HepG2 (cell line): ENCODE measurements around the gene SEMA3F. TPM values are rescaled to one million over a fixed set of nuclear protein-coding genes. Genes with fewer than 3 reads are reported as not detected.

Experiments
- GTF3A ChIP-seq: sonication (generic); formaldehyde crosslinking; conservative IDR thresholded peaks from 2 replicates; pipeline ENCODE4 v1.4.0; 2020; ENCODE audit warnings: mild to moderate bottlenecking, missing genetic modification reagents
- HMGXB4 ChIP-seq, 2 experiments: sonication (generic) in 1 of 2; formaldehyde crosslinking in 1 of 2; IDR thresholded peaks; 2 replicates each; pipeline versions ENCODE4 v1.4.0 to v1.6.1; 2018 to 2020; ENCODE audit warnings: missing genetic modification reagents in 2 of 2, borderline replicate concordance in 1 of 2, low read depth in 1 of 2, mild to moderate bottlenecking in 1 of 2, missing biosample characterization in 1 of 2
- HNRNPLL ChIP-seq: fragments of 200-400 bp; formaldehyde crosslinking; IDR thresholded peaks from 2 replicates; pipeline ENCODE4 v1.6.1; 2017; ENCODE audit warnings: mild to moderate bottlenecking, low read depth, low read length; ENCODE audit not compliant: poor library complexity, severe bottlenecking
- KMT2A ChIP-seq: sonication (generic); formaldehyde crosslinking; IDR thresholded peaks from 2 replicates; pipeline ENCODE4 v1.4.0; 2020; ENCODE audit warnings: missing genetic modification reagents
- LBX2 ChIP-seq: sonication (generic); formaldehyde crosslinking; IDR thresholded peaks from 2 replicates; pipeline ENCODE4 v1.5.0; 2020; ENCODE audit warnings: missing genetic modification reagents, mild to moderate bottlenecking, borderline replicate concordance
- NR3C1 ChIP-seq: sonication (generic); formaldehyde crosslinking; IDR thresholded peaks from 2 replicates; pipeline ENCODE4 v1.4.0; 2020; ENCODE audit warnings: missing genetic modification reagents
- REPIN1 ChIP-seq: sonication (generic); formaldehyde crosslinking; IDR thresholded peaks from 2 replicates; pipeline ENCODE4 v1.8.0; 2022; ENCODE audit warnings: missing genetic modification reagents, low read depth, mild to moderate bottlenecking, borderline replicate concordance
- RFXAP ChIP-seq: sonication (generic); formaldehyde crosslinking; IDR thresholded peaks from 2 replicates; pipeline ENCODE4 v1.4.0; 2020; ENCODE audit warnings: missing genetic modification reagents, borderline replicate concordance
- RXRB ChIP-seq: IDR thresholded peaks from 2 replicates; pipeline ENCODE4 v1.6.1; 2016; ENCODE audit warnings: borderline replicate concordance, missing genetic modification reagents, missing compliant biosample characterization
- SNAI1 ChIP-seq: sonication (generic); formaldehyde crosslinking; IDR thresholded peaks from 2 replicates; pipeline ENCODE4 v1.5.0; 2020; ENCODE audit warnings: mild to moderate bottlenecking, missing genetic modification reagents, borderline replicate concordance
- SOX5 ChIP-seq: IDR thresholded peaks from 2 replicates; pipeline ENCODE4 v1.6.1; 2016; ENCODE audit warnings: borderline replicate concordance
- ZNF441 ChIP-seq: sonication (generic); formaldehyde crosslinking; IDR thresholded peaks from 2 replicates; pipeline ENCODE4 v1.7.0; 2021; ENCODE audit warnings: missing genetic modification reagents, borderline replicate concordance
- ZNF691 ChIP-seq: sonication (generic); formaldehyde crosslinking; IDR thresholded peaks from 2 replicates; pipeline ENCODE4 v1.4.0; 2020; ENCODE audit warnings: missing genetic modification reagents, low read depth, mild to moderate bottlenecking, borderline replicate concordance
- ZNF704 ChIP-seq: sonication (generic); formaldehyde crosslinking; IDR thresholded peaks from 2 replicates; pipeline ENCODE4 v1.8.1; 2023; ENCODE audit warnings: mild to moderate bottlenecking, inconsistent platforms, moderate library complexity, missing genetic modification reagents, borderline replicate concordance
- ZNF724P ChIP-seq: sonication (generic); formaldehyde crosslinking; IDR thresholded peaks from 2 replicates; pipeline ENCODE4 v1.8.0; 2022; ENCODE audit warnings: missing genetic modification reagents, borderline replicate concordance
- ZNF770 ChIP-seq: sonication (generic); formaldehyde crosslinking; IDR thresholded peaks from 2 replicates; pipeline ENCODE4 v1.5.0; 2020; ENCODE audit warnings: mild to moderate bottlenecking, missing genetic modification reagents
- ZNF83 ChIP-seq: sonication (generic); formaldehyde crosslinking; IDR thresholded peaks from 2 replicates; pipeline ENCODE4 v1.4.0; 2020; ENCODE audit warnings: missing genetic modification reagents, mild to moderate bottlenecking, borderline replicate concordance
- ZSCAN9 ChIP-seq: IDR thresholded peaks from 2 replicates; pipeline ENCODE4 v1.6.1; 2016; ENCODE audit warnings: borderline replicate concordance
- ZZZ3 ChIP-seq: sonication (generic); formaldehyde crosslinking; IDR thresholded peaks from 2 replicates; pipeline ENCODE4 v1.4.0; 2020; ENCODE audit warnings: missing genetic modification reagents, mild to moderate bottlenecking, borderline replicate concordance
- polyA plus RNA-seq, 8 experiments: library from polyadenylated mRNA; depleted of rRNA in 3 of 8; stranded (reverse) in 7 of 8; unstranded in 1 of 8; fragments of >200 nt; fragmentation: Illumina TruSeq in 4 of 8; extraction: Trizol in 4 of 8; gene quantifications; 2 replicates each; pipeline versions ENCODE4 v1.2.1 to v1.2.3, GENCODE V29; 2011 to 2016; ENCODE audit warnings: low read depth in 4 of 8, missing spikeins in 1 of 8, mixed read lengths in 1 of 8; ENCODE audit not compliant: insufficient read depth in 1 of 8
- total RNA-seq, 5 experiments: library from RNA; depleted of rRNA; stranded (reverse); fragments of >200 nt; fragmentation: Illumina TruSeq; extraction: Trizol; gene quantifications; 2 replicates each; pipeline ENCODE4 v1.2.3, GENCODE V29; 2016; ENCODE audit warnings: low read depth in 1 of 5

SEMA3F gene
- total and polyA plus RNA-seq, 2 of the 13 experiments (the other 11 are each of a cell fraction or from before 2014, with no cell fraction given), result 7.6 to 17.2 TPM

GRCh38 chr3:50194903-50195500 lies 39.9 kb downstream of the SEMA3F start (continued):
- TF ChIP-seq ZNF704 (CRISPR knock-in tag), result peak; percentile 9; the same call in 1 of the 2 replicates
- TF ChIP-seq GTF3A (CRISPR knock-in tag), result 0 out of 2 replicates have a peak, but pooled peaks have one; percentile 20
- TF ChIP-seq SOX5 (CRISPR knock-in tag), result 0 out of 2 replicates have a peak, but pooled peaks have one; percentile 1
- no peak for TF ChIP-seq ZSCAN9 (CRISPR knock-in tag)
- TF ChIP-seq RFXAP (CRISPR knock-in tag), result peak; percentile 6; the same call in 1 of the 2 replicates
- no peak for TF ChIP-seq ZNF83 (CRISPR knock-in tag)
- TF ChIP-seq KMT2A (CRISPR knock-in tag), result 0 out of 2 replicates have a peak, but pooled peaks have one; percentile 6
- no peak for TF ChIP-seq LBX2 (CRISPR knock-in tag)
- 0 out of 2 replicates have a peak, but pooled peaks have one; percentile 1 for TF ChIP-seq ZZZ3 (CRISPR knock-in tag)
- TF ChIP-seq REPIN1 (CRISPR knock-in tag), result peak; percentile 10; the same call in 1 of the 2 replicates
- TF ChIP-seq ZNF691 (CRISPR knock-in tag), result 0 out of 2 replicates have a peak, but pooled peaks have one; percentile 4
- TF ChIP-seq SNAI1 (CRISPR knock-in tag), result no peak
- peak; percentile 14; the same call in 1 of the 2 replicates for TF ChIP-seq ZNF770 (CRISPR knock-in tag)
- TF ChIP-seq HNRNPLL, result peak; percentile 47
- TF ChIP-seq NR3C1 (CRISPR knock-in tag), result no peak
- no peak for TF ChIP-seq ZNF441 (CRISPR knock-in tag)
- TF ChIP-seq HMGXB4 (CRISPR knock-in tag; IDR thresholded peaks at IDR 0.05; ENCODE audit: borderline replicate concordance in 1 of 2, low read depth in 1 of 2), result peak in 1 of 2 experiments; percentile 5; a peak in 1 of 4 replicates
- TF ChIP-seq RXRB (CRISPR knock-in tag), result peak; percentile 9; the same call in 1 of the 2 replicates
- TF ChIP-seq ZNF724P (CRISPR knock-in tag), result no peak
